GM21526 (cell line): ENCODE measurements around the gene RPS15.

Experiments used
- ATAC-seq: cut with Tn5 transposase; IDR thresholded peaks from one replicate; pipeline ENCODE4 v1.9.1; 2021; ENCODE audit warnings: moderate library complexity; ENCODE audit not compliant: unreplicated experiment, low FRiP score

RPS15 gene

GRCh38 chr19:1449467-1450442 lies 11.6 kb downstream of the RPS15 start, which contains the start of gene APC2:
Gene APC2 (plus strand): TSS chr19:1450121. CDS start chr19:1453002, 2,881 bp downstream.
- no peak for ATAC-seq

GRCh38 chr19:1450735-1451731 lies 12.8 kb downstream of the RPS15 start:
- no peak for ATAC-seq

GRCh38 chr19:1451916-1452801 lies 14.0 kb downstream of the RPS15 start:
- ATAC-seq, result no peak

DNA sequence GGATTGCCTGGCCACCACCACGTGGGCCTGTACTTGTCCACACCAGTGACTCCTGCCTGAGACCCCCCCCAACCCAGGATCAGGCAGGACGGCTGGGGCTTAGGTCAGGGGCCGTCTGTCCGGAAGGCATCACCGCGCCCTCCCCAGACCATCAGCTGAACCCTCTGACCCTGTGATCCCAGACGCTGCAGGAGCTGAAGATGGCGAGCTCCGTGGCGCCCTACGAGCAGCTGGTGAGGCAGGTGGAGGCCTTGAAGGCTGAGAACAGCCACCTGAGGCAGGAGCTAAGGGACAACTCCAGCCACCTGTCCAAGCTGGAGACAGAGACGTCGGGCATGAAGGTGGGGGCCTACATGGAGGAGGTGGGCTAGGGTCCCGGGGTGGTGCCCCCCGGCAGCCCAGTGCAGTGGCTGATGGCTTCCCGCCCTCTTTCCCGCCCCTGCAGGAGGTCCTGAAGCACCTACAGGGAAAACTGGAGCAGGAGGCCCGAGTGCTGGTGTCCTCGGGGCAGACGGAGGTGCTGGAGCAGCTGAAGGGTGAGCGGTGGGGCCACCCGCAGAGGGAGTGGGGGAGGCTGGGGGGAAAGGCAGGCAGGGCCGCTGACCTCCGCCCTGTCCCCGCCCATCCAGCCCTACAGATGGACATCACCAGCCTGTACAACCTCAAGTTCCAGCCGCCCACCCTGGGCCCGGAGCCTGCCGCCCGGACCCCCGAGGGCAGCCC lies 14.8 kb downstream of the RPS15 start:
- no peak for ATAC-seq

DNA sequence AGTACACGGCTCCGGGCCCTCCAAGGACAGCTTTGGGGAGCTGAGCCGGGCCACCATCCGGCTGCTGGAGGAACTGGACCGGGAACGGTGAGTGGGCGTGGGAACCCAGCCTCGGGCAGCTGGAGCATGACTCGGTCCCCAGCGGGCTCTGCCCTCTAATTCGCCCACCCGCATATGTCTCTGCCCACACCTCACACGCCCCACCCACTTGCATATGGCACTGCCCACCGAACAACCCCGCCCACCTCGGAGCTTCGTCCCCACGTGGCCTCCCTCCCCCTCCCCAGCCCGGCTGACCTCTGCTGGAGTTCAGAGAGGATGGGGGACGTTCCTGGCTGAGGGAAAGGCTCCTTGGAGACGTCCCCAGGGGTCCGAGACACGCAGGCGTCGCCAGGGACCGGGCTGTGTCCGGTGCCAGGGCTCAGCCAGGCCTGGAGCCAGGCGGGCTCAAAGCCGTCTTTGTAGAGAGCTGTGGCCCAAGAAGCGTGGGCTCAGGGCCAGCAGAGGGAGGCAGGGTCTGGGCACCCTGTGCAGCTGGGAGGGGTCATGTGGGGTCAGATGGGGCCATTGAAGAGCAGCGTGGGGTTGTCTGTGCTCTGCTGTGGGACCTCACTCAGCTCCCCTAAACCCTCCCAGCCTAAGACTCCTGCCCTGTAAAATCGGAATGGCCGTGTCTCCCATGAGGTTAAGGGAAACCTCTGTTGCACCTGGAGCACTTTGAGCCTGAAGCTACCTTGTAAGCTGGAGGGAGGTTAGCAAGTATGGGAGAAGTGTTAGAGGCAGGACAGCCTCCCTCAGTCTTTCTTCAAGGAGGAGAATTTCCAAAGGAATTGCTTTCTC lies 15.5 kb downstream of the RPS15 start:
- no peak for ATAC-seq

- no peak for ATAC-seq
Measured at GRCh38 chr19:1455002-1455335, 16.8 kb downstream of the RPS15 start.

- no peak for ATAC-seq
Measured at GRCh38 chr19:1455336-1456120, 17.3 kb downstream of the RPS15 start.

- ATAC-seq, result no peak
Measured at GRCh38 chr19:1456121-1456900, 18.1 kb downstream of the RPS15 start.

DNA sequence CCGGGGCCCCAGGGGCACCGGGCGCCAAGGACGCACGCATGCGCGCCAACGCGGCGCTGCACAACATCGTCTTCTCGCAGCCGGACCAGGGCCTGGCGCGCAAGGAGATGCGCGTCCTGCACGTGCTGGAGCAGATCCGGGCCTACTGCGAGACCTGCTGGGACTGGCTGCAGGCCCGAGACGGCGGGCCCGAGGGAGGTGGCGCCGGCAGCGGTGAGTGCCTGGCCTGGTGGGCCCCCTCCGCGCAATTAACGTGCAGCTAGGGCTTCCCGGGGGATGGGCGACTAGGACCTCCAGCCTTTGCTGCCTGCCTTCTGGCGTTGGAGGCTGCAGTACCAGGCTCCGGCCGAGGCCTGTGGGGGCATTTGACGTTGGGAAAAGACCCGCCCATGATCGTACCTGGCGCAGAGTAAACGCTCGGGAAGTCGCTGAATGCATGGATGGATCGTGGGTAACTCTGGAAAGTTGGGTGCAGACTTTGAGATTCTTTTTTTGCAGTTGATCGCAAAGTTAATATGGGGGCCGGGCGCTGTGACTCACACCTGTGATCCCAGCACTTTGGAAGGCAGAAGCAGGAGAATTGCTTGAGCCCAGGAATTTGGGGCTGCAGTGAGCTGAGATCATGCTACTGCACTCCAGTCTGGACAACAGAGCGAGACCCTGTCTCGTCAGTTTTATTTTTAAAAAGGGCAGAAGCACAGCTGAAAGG lies 19.0 kb downstream of the RPS15 start:
- ATAC-seq, result no peak

- no peak for ATAC-seq
Measured at GRCh38 chr19:1457892-1458291, 19.7 kb downstream of the RPS15 start.

- no peak for ATAC-seq
Measured at GRCh38 chr19:1459479-1459878, 21.3 kb downstream of the RPS15 start.

GRCh38 chr19:1460033-1460995 lies 22.1 kb downstream of the RPS15 start:
- ATAC-seq, result no peak

- no peak for ATAC-seq
Measured at GRCh38 chr19:1461862-1462261, 23.7 kb downstream of the RPS15 start.

DNA sequence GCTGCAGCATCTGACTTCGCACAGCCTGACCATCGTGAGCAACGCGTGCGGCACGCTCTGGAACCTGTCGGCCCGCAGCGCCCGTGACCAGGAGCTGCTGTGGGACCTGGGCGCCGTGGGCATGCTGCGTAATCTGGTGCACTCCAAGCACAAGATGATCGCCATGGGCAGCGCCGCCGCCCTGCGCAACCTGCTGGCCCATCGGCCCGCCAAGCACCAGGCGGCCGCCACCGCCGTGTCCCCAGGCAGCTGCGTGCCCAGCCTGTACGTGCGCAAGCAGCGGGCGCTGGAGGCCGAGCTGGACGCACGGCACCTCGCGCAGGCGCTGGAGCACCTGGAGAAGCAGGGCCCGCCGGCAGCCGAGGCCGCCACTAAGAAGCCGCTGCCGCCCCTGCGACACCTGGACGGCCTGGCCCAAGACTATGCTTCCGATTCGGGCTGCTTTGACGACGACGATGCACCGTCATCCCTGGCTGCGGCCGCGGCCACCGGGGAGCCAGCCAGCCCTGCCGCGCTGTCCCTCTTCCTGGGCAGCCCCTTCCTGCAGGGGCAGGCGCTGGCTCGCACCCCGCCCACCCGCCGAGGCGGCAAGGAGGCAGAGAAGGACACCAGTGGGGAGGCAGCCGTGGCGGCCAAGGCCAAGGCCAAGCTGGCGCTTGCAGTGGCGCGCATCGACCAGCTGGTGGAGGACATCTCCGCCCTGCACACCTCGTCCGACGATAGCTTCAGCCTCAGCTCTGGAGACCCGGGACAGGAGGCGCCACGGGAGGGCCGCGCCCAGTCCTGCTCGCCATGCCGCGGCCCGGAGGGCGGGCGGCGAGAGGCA lies 27.2 kb downstream of the RPS15 start:
- ATAC-seq, result no peak
